Germinal center (tissue), 1 donor: ENCODE measurements around the gene ACO1.

ENCODE experiments used
- DNase-seq: peaks from one replicate; pipeline ENCODE4 v3.0.0; 2012; ENCODE audit warnings: mixed read lengths, low spot score

Gene ACO1

GRCh38 chr9:32382565-32383320, 1.7 kb upstream of the ACO1 start:
- DNase-seq, result no peak

GRCh38 chr9:32384002-32384363, 460 bp upstream of the ACO1 start:
- no peak for DNase-seq

DNA sequence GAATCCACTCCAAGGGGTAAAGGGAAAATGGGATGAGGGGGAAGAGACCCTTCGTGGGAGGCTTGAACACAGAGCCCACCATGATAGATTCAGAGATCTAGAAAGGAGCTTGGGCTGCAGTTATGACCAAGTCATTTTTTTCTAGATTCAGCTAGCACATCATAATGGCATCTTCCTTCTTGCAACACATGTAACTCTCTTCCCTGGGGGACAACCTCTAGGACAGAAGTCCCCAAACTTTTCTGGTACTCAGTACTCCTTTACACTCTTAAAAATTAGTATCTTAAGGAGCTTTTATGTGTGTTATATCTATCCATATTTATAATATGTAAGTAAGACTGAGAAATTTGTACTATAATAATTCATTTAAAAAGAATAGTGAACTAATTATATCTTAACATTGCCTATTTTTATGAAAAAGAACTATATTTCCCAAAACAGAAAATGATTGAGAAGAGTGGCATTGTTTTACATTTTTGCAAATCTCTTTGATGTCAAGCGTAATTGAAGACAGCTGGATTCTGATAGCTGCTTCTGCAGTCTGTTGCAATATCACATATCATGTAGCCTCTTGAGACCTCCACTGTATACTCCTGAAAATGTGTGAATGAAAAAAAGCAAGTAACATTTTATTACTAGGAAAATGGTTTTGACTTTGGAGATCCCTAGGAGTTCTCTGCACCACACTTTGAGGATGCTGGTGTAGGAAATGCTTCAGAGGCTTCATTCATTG, 875 bp downstream of the ACO1 start:
- no peak for DNase-seq

DNA sequence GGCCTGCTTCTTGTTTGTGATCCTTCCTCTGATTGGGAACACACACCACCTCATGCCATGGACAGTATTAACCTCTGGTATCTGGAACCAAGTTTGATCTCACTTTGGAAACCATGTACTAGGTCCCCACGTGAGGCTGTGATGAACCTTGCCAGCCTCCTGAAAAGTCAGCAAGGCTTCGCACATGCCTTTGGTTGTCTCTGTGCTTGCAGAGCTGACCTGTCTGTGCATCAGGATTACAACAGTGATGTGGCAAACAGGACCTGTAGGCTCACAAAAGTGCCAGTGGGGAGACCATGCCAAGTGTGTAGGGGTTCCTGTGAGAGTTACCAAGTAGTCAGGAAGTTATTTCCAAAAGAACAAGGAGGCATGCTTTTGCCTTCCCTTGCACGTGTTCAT, 1.4 kb downstream of the ACO1 start:
- no peak for DNase-seq

- DNase-seq, result no peak
Measured at GRCh38 chr9:32387256-32387655, 2.8 kb downstream of the ACO1 start.

- no peak for DNase-seq
Measured at GRCh38 chr9:32389365-32389764, 4.9 kb downstream of the ACO1 start.

DNA sequence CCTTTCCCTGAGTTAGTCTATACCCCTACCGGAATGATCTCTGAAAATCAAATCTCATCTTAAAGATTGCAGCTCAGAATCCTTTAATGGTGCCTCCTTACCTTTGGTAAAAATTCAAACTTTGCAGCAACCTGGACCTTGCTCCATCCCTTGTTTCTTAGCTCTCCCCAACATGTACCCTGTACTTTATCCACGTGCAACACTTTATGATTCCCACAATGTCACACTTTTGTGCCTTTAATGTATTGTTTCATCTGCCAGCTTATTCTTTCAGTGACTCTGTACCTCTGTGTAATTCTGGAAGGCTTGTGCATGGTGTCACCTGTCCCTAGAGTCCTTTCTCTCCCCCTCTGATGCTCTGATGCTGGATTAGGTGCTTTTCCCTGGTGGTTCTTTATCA, 9.5 kb downstream of the ACO1 start:
- DNase-seq, result no peak

- no peak for DNase-seq
Measured at GRCh38 chr9:32394381-32395049, 10.1 kb downstream of the ACO1 start.

DNA sequence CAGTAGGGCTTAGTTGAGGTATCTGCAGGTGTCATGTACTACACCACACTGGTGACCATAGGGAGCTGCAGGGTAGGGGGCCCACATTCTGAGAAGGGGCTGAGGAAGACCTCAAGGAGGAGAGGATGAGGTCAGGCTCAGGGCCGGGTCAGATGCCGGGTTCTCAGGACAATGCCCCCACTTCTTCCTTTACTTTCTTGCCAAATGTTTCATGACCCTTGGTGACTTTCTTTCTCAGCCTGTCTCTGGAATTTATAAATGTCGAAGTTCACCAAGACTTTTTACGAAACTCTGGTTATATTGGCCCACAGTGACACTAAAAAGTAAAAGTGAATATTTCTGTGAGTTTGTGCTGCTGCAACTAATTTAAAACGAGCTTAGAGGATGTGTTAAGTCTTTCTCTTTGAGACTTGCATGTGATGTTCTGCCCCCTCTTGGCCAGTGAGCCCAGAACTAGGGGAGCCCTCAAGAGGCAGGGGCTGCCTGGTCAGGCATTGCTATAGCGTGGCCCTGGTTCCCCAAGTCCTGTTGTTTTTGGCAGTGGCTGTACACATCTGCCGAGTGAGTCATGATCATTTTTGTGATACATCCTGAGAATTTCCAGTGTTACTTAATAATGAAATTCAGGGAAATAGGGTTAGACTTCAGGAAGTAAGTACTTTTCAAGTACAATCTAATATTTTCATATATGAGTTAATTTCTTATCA, 11.2 kb downstream of the ACO1 start:
- no peak for DNase-seq

DNA sequence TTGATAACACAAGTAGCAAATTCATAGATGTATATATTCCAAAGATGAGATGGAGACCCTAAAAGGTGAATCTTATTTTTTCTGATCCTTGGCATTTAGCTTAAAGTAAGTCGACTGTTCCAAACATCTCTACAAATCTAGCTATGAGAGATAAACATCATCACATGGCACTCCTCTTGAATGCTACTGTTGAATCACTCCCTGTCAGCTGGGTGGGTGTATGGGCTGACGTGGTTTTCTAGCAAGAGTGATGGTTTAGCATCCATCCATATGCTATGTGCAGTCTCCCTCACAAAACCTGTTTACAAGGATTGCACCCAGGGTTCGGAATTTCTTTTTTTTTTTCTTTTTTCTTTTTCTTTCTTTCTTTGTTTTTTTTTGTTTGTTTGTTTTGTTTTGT, 13.8 kb downstream of the ACO1 start:
- no peak for DNase-seq

DNA sequence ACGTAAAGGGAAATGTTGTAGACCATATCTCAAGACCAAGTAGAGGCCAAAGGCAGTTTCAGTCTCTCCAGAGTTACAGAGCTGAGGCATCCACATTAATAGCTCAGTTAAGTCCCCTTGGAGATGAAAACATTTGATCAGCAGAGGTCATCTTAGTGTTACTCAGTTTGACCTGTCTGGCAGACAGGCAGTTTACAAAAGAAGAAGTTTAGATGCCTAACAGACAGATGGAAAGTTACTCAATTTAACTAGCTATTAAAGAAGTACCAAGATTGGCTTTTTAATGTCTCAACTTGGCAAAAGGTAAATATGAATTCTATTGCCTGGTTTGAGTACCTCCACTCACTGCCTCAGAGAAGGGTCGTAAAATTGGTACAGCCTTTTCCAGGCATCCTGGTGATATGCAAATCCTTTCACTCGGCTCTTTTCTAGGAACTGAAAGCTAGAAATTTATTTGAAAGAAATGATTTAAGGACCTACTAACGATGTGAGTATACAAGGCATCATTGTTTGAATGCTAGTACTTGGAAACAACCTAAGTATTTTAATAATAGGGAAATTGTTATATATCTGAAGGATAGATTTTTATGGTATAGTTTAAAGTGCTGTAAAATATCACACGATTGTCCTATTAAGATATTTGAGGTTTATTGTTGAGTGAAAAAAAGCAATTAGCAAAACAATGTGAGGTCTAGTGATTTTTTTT, 14.8 kb downstream of the ACO1 start:
- no peak for DNase-seq

DNA sequence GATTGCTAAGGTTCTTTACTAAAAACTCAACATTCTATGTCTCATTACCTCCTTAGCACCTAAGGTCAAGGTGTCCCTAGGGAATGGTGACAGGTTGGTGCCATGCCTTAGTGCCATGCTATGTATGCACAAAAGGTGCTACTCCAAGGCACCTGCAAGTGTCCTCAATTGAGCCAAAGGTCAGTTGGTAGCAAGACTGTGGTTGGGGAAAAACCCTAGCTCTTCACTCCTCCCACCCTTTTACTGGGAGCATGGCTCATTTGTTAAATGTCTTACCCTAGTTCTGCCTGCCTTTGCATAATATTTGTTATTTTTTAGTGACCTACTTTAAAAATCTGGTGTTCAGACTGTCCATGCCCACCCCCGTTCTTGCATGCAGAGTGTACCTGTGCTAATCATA, 17.0 kb downstream of the ACO1 start:
- DNase-seq, result no peak

DNA sequence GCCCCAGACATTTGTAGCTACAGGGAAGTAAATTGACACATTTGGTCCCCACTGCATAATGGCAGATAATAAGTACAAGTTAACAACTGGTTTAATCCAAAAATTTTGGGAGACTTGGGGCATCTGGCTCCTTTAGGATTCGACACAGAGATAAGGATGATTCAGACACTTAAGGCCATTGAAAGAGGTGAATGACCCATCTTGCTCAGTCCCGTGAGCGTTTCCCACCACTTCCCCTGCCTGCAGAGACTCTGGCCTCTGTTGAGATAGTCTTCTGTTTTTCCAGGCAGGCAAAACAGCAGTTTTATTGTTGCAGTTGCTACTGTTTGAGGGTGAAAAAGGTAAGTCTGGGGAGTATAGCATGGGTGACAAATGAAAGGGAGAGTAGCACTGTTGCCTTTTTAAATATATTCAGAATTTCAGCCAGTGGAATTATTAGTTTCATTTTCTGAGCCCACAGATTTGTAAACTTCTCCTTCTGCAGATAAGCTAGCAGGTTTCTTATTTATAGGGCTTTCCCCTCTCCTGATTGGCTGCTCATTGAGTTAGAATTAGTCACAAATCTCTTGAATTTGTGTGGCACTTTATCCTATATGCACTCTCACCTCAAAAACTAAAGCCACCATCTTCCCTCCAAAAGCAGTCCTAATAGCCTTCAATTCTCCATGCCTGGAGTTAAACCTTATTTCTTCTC, 19.3 kb downstream of the ACO1 start:
- DNase-seq, result no peak

- DNase-seq, result no peak
Measured at GRCh38 chr9:32404402-32404801, 20.0 kb downstream of the ACO1 start.

DNA sequence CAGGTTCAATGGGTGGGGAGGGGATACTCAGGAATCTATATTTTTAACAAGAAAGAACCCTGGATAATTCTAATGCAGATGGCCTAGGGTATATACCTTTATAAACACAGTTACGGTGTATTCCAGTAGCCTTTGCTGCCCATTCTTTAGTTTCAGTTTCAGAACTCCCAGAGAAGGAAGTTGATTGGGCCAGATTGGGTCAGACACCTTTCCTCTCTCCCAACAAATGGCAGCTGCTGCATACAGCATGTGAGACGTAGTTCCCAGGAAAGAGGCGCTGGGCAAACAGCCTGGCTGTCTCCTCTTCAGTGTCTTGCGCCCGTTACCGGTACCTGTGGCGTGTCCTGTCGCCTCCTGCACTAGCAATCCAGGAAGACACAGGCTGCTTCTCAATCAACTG, 20.4 kb downstream of the ACO1 start:
- no peak for DNase-seq

- no peak for DNase-seq
Measured at GRCh38 chr9:32405506-32405905, 21.1 kb downstream of the ACO1 start.

DNA sequence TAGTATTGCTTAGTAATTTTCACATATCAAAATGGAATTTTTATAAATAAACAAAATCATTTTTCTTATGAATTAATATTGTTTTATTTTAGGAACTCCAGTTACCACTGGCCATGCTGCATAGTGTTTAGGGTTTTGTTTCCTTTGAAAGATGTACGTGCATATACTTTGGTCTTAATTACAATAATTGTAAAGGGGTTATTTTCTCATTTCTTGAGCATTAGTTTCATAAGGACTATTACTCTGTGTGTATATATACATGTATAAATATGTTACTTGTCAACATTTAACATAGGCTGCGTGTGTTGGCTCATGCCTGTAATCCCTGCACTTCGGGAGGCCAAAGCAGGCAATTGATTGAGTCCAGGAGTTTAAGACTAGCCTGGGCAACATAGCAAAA, 21.6 kb downstream of the ACO1 start:
- DNase-seq, result no peak

DNA sequence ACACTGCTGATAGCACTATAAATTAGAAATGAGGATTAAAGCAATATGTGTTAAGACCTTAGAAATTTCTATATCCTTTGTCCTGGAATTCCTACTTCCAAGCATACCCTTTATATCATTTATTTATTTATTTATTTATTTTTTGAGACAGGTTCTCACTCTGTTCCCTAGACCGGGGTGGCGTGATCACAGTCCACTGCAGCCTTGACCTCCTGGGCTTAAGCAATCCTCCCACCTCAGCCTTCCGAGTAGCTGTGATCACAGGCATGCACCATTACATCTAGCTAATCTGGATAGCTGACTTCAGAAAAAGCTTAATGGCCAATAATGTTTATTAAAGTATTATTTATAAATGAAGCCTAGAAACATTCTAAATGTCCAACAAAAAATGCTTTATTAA, 27.3 kb downstream of the ACO1 start:
- no peak for DNase-seq

GRCh38 chr9:32412440-32412839, 28.0 kb downstream of the ACO1 start:
- DNase-seq, result no peak

DNA sequence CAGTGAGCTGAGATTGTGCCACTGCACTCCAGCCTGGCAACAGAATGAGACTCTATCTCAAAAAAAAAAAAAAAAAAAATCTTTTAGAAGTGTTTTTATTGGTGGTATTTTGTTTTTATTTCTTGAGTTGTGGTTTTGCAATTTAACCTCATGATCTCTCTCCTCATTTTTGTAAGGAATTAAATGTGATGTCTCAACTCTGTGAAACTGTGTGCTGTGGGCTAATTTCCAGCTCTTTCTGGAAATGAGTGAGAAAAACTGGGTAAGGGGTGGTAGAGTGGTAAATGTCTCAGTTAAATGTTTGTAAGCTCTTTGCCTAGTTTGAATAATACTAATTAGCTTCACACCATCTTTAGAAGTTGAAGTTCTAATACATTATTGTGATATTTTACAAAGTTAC, 29.0 kb downstream of the ACO1 start:
- DNase-seq, result no peak

- DNase-seq, result no peak
Measured at GRCh38 chr9:32414856-32415255, 30.4 kb downstream of the ACO1 start.
